Activated CD4-positive, alpha-beta T cell treated with anti-CD3 and anti-CD28 coated beads, Interleukin-2, amount 50 U/mL, for 4 hours (primary cell): ENCODE data around the gene CISH.

Experiments
- DNase-seq, 2 experiments: peaks; one replicate each; pipeline ENCODE4 v3.0.0-alpha.2; 2020

The CISH gene

DNA sequence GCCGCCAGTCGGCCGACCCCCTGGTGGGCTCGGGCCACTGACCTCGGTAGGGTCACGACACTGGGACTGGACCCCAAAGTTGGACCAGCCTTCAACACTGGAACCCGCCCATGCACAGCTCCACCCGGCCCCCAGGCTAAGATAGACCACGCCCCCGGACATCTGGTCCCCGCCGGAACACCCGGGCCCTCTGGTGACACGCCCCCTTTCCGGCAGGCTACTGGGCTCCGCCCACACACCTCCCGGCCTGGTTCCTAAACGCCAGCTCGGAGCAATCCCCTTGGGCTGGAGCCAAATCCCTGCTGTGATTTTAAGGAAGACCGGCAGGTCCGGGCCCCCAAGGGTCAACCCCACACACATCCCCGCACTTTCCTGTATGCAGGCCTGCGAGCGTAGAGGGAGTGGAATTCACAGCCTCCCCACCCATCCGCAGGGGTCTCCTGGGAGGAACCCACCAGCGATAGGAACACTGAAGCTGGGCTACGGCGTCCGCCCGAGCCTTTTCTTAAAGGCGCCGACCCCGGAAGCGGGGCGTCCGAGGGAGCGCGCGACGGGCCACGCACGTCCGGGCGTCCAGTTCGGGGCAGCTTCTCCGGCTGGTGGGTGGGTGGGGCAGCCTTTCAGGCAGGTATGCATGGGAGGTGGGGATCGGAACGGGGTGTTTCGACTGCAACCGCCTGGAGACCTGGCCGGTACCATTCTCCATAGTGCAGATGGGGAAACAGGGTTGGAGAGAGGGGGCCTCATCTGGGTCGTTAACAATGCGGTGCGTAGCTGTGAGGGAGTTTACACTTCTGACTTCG lies 42.4 kb downstream of the CISH start, which contains the start of gene HEMK1:
HEMK1 (plus strand) TSS at position 576 of the 803 bp plus-strand sequence. CDS start 1,583 bp downstream, outside the sequence.
- peak; percentile 87 to 88 for DNase-seq

DNA sequence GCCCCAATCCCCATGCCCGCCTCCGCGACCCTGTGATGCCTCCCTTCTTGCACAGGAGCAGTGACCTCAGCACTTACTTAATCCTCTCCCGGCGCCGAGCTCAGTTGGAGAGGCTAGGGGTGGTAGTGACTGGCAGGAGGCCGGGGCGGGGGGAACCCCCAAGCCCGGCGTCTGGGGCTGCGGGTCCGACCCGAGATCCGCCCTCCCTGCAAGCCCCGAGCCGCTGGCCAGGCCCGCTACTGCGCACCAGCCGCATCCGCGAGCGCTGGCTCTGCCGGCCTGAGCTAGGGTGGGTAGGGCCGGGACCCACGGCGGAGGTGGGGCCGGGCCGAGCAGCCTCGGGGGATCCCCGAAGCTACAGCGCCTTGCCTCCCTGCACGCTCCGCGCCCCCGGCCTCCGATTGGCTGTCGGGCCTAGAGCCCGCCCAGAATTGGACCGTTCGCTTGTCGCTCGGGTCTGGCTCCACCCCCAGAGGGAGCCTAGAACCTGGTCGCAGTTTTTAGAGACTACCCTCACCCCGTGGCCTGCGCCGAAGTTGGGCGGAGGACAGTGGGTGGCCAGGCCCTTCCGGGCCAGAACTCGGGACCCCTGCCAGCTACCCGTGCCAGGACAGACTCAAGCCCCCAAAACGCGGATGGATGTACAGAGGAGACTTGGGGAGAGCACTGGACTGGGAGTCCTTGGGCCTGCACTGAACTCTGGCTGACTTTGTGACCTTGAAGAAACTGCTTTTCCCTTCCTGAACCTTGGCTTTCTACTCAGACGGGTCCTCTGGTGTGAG lies 44.0 kb downstream of the CISH start, which contains the start of gene C3orf18:
C3orf18 (minus strand) TSS at position 362 of the 782 bp plus-strand sequence. CDS start 2,048 bp downstream, outside the sequence.
- DNase-seq: peak; percentile 92 to 94

DNA sequence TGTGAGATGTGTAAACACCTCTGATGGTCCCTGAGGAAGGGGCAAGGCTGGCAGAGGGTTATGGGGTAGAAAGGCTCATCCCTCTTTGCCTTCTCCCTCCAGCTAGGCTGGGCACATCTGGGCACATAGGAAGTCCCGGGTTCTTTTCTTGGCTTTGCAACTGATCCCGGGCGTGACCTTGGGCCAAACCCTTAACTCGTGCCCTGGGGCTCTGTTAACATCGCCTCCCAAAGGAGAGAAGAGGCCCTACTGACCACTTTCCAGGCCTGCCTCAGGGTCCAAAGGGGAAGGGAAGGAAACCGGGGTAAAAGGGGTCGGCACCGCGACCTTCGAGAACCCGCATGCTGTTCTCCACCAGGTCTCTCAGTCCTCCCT lies 44.6 kb downstream of the CISH start:
- no peak for DNase-seq

DNA sequence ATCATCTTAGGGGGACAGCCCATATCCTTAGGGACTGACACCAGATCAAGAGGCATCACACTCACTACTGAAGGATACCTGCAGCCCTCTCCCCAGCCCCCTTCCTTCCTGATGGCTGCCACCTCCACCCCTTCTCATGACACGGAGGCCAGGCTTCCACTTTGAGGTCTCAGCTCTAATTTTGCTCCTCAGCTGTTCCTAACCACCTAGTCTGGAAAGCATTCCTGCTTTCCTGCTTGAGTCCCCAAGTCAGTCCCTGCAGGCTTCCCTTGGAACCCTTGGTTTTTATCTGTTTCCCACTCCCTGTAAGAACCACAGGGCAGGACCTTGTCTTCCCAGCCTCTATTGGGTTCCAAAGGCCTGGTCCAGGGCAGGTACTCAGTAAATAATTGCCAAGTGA lies 47.3 kb downstream of the CISH start:
- no peak for DNase-seq

DNA sequence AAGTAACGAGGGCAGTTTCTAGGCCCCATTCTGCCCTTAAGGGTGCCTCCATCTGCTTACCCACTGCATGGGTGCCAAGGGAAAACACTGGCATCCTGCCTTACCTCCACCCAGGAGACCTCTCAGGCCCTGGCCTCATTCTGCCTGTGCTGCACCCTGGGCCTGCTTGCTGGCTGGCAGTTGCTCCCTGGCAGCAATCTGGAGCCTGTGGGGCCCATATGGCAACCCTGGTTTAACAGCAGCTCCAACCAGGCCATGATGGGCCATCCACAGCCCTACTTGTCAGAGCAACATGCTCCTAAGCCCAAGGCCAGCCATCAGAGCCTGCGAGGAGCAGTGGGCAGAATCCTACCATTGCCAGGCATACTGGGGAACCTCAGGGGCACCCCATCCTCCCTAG lies 47.7 kb downstream of the CISH start:
- no peak for DNase-seq

DNA sequence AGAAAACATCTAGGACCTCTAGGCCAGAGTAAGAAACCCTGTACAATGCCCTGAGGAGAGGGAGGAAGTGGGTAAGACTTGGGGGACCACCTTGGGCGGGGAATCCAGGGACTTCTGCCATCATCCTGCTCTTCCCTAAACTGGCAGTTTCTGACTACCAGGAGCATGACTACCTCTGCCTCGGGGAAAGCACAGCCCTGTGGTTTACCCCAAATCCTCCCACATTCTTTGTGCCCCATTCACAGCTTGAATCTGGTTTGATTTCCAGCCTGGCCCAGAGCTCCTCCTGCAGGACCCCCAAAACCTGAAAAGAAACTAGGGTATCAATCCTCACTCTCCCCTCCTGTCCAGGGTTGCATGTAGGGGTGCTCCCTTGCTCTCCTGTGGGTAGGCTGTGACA lies 48.7 kb downstream of the CISH start:
- DNase-seq: no peak

DNA sequence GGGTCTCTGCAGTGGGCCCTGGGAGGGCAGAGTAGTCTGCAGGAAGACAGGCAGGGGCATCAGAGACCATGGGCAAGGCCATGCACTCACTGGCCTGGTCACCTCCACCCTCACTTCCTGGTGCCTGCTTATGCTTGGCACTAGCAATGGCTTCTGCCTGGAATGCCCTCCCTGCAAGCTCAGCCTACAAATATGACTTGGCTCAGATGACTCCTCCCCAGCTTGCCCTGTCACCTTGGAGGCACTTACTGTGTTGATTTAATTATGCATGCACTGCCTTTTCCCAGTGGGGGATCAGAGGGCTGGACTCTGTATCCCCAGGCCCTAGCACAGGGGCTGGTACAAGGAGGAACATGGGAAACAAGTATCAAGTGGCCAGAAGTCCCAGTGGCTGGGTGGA lies 51.9 kb downstream of the CISH start:
- DNase-seq: no peak

DNA sequence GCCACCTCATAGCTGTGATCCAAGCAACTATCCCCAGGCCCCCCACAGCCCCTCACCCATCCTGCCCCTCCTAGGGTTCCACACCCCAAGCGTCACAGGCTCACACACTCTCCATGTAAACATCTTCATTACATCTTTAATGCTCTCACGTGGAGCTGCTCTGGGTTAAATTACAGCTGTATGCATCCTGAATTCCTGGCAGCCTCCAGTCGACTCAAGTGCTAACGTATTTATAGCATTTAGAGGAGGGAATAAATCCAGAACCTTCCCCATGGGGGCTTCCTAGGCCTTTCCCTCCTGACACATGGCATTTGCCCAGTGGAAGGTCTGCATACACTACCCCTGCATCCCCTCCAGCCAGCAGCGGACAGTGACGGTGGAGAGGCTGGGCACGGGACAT lies 53.7 kb downstream of the CISH start:
- no peak for DNase-seq

DNA sequence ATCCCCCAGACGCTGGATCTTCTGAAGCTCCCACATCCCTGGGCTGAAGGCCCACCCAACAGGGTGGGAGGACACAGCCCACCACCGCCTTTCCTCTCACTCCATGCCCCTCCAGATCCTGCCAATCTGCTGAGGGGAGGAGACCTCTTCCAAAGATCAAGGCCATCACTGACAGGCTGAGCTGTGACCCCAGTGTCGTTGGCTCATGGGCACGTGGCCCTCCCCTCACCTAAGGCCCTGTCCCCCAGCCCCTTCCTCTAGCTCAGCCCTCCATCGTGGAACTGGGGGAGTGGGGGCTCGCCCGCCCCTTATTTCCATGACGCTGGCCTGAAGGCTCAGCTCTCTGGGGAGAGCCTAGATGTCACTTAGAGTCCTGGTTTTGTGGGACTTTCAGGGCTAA lies 54.5 kb downstream of the CISH start:
- DNase-seq: no peak
